HG03558 (cell line): ENCODE results near the gene MSRB1.
"Not testable (repeated sequence)": the region's sequence is repeated elsewhere in the genome, so short reads cannot be mapped to it uniquely, and the experiment has no call there.

ENCODE experiments used
- ATAC-seq: cut with Tn5 transposase; IDR thresholded peaks from one replicate; pipeline ENCODE4 v1.9.1; 2021; ENCODE audit warnings: moderate number of reproducible peaks; ENCODE audit not compliant: unreplicated experiment; ENCODE audit errors: extremely low read depth

The MSRB1 gene

GRCh38 chr16:1962161-1963153 is 19.5 kb upstream of the MSRB1 start:
- ATAC-seq: not testable (repeated sequence)

- ATAC-seq: no peak
These were observed 18.7 kb upstream of the MSRB1 start for GRCh38 chr16:1961651-1962067.

- no peak for ATAC-seq
These were observed 17.9 kb upstream of the MSRB1 start for GRCh38 chr16:1960665-1961630.

- ATAC-seq: peak; percentile 41
These were observed 16.5 kb upstream of the MSRB1 start, which contains the start of gene NDUFB10 for GRCh38 chr16:1959269-1960039. Gene NDUFB10, plus strand, starts transcription at chr16:1959538. Its CDS starts 87 bp downstream, at chr16:1959625.

- ATAC-seq: no peak
These were observed 15.8 kb upstream of the MSRB1 start for GRCh38 chr16:1958715-1959268.

GRCh38 chr16:1958143-1958491 is 15.1 kb upstream of the MSRB1 start:
- not testable (repeated sequence) for ATAC-seq

GRCh38 chr16:1957434-1958142 is 14.6 kb upstream of the MSRB1 start:
- not testable (repeated sequence) for ATAC-seq

- ATAC-seq: no peak
These were observed 10.7 kb upstream of the MSRB1 start for GRCh38 chr16:1953734-1954133.

GRCh38 chr16:1950559-1950958 is 7.6 kb upstream of the MSRB1 start:
- ATAC-seq: no peak

- ATAC-seq: no peak
These were observed 7.0 kb upstream of the MSRB1 start for GRCh38 chr16:1950047-1950446.

GRCh38 chr16:1949507-1949906 is 6.5 kb upstream of the MSRB1 start:
- no peak for ATAC-seq

- no peak for ATAC-seq
These were observed 4.3 kb upstream of the MSRB1 start for GRCh38 chr16:1947369-1947670.

- ATAC-seq: no peak
These were observed 3.7 kb upstream of the MSRB1 start for GRCh38 chr16:1946495-1947368.

- no peak for ATAC-seq
These were observed 2.8 kb upstream of the MSRB1 start for GRCh38 chr16:1945559-1946391.

GRCh38 chr16:1944612-1945199 is 1.7 kb upstream of the MSRB1 start:
- ATAC-seq: no peak

GRCh38 chr16:1942047-1942809 is 771 bp downstream of the MSRB1 start:
- ATAC-seq: no peak
